SU-DHL-6 (cell line): ENCODE results near the gene MYH7B.

Source experiments
- H2AFZ ChIP-seq: fragments of 200-600 bp; sonication (generic); 2 replicates; pipeline ENCODE4 v1.6.1; 2014; ENCODE audit warnings: low read depth, mild to moderate bottlenecking, moderate library complexity, mixed read lengths, antibody characterized with exemption, low read length; ENCODE audit not compliant: severe bottlenecking
- H3F3A ChIP-seq: fragments of 200-600 bp; shearing (Covaris generic); 2 replicates; pipeline ENCODE4 v1.6.0; 2016; ENCODE audit warnings: antibody characterized with exemption, mild to moderate bottlenecking; ENCODE audit not compliant: insufficient read depth
- H3K27ac ChIP-seq: fragments of 200-600 bp; sonication (generic); 2 replicates; pipeline ENCODE4 v1.5.1; 2016; ENCODE audit warnings: low read depth, mild to moderate bottlenecking, low read length, moderate library complexity, mixed read lengths
- H3K27me3 ChIP-seq: fragments of 200-600 bp; sonication (generic), shearing (Covaris generic); 2 replicates; pipeline ENCODE4 v1.6.0; 2014; ENCODE audit warnings: mild to moderate bottlenecking, low read length
- H3K36me3 ChIP-seq: fragments of 200-600 bp; sonication (generic); 2 replicates; pipeline ENCODE4 v1.6.1; 2014; ENCODE audit warnings: mild to moderate bottlenecking, low read length, mixed read lengths
- H3K4me2 ChIP-seq: fragments of 300-600, 200-600 bp; shearing (Covaris generic), sonication (generic); 2 replicates; pipeline ENCODE4 v1.6.0; 2014; ENCODE audit warnings: low read length, low read depth, mild to moderate bottlenecking; ENCODE audit not compliant: poor library complexity, severe bottlenecking
- H3K4me3 ChIP-seq: fragments of 200-600 bp; sonication (generic); 2 replicates; pipeline ENCODE4 v1.5.1; 2014; ENCODE audit warnings: antibody characterized with exemption, low read length, mild to moderate bottlenecking, mixed read lengths; ENCODE audit not compliant: insufficient read depth, poor library complexity, severe bottlenecking
- H3K79me2 ChIP-seq: fragments of 200-600 bp; sonication (generic); 2 replicates; pipeline ENCODE4 v1.6.1; 2014; ENCODE audit warnings: mild to moderate bottlenecking, low read length, moderate library complexity; ENCODE audit not compliant: insufficient read depth
- H3K9ac ChIP-seq: fragments of 200-600 bp; sonication (generic); 2 replicates; pipeline ENCODE4 v1.7.0; 2014; ENCODE audit warnings: mild to moderate bottlenecking, low read length
- H3K9me2 ChIP-seq: fragments of 200-600 bp; sonication (generic); replicated peaks from 2 replicates; pipeline ENCODE4 v1.6.1; 2014; ENCODE audit warnings: low read length; ENCODE audit not compliant: insufficient read depth
- H3K9me3 ChIP-seq: fragments of 200-600 bp; sonication (generic); 2 replicates; pipeline ENCODE4 v1.6.1; 2014; ENCODE audit warnings: low read length, mixed read lengths; ENCODE audit not compliant: insufficient read depth
- H4K20me1 ChIP-seq: fragments of 200-600 bp; sonication (generic); 2 replicates; pipeline ENCODE4 v1.6.1; 2014; ENCODE audit warnings: low read depth, mild to moderate bottlenecking, antibody characterized with exemption, low read length, moderate library complexity, mixed read lengths
- CTCF ChIP-seq: fragments of 200-600 bp; sonication (generic); IDR thresholded peaks from one replicate; pipeline ENCODE4 v1.5.1; 2017; ENCODE audit warnings: antibody characterized with exemption, mild to moderate bottlenecking, low read length, moderate library complexity; ENCODE audit not compliant: insufficient read depth, poor library complexity, severe bottlenecking
- EZH2phosphoT487 ChIP-seq: fragments of 200-600 bp; sonication (generic), shearing (Covaris generic); conservative IDR thresholded peaks from 2 replicates; pipeline ENCODE4 v1.6.1; 2018; ENCODE audit warnings: mild to moderate bottlenecking, antibody characterized with exemption, low read length, moderate library complexity, mixed read lengths

The MYH7B gene

GRCh38 chr20:34988191-34988540 lies 32.5 kb downstream of the MYH7B start:
- no peak overlapping the region for H3K27ac ChIP-seq
- H3K79me2 ChIP-seq, result no peaks in the 10 kb centered on the region
- no peak overlapping the region for H3K4me2 ChIP-seq
- H3K27me3 ChIP-seq, result no peaks in the 10 kb centered on the region
- no peaks in the 10 kb centered on the region for H4K20me1 ChIP-seq
- no peaks in the 10 kb centered on the region for H3K9me2 ChIP-seq
- H3K36me3 ChIP-seq, result no peaks in the 10 kb centered on the region
- H3F3A ChIP-seq, result no peaks in the 10 kb centered on the region
- H3K9ac ChIP-seq, result no peak overlapping the region
- no peak overlapping the region for H3K4me3 ChIP-seq
- H3K9me3 ChIP-seq, result no peaks in the 10 kb centered on the region
- TF ChIP-seq CTCF (no peak), EZH2phosphoT487 (no peak)
- H2AFZ ChIP-seq, result no peak overlapping the region

- Histone ChIP-seq H4K20me1 (no peaks in the 10 kb centered on the region), H3K36me3 (no peaks in the 10 kb centered on the region), H3K27ac (no peak overlapping the region), H3K27me3 (no peaks in the 10 kb centered on the region), H2AFZ (no peak overlapping the region), H3K79me2 (no peaks in the 10 kb centered on the region), H3K9me3 (no peaks in the 10 kb centered on the region), H3K9ac (no peak overlapping the region), H3F3A (no peaks in the 10 kb centered on the region), H3K4me3 (no peak overlapping the region), H3K4me2 (no peak overlapping the region), H3K9me2 (no peaks in the 10 kb centered on the region)
- TF ChIP-seq CTCF (no peak), EZH2phosphoT487 (no peak)
Observed at GRCh38 chr20:34989118-34989517, 33.5 kb downstream of the MYH7B start.

GRCh38 chr20:34989670-34990069 lies 34.0 kb downstream of the MYH7B start:
- no peak overlapping the region for H2AFZ ChIP-seq
- no peaks in the 10 kb centered on the region for H4K20me1 ChIP-seq
- H3K4me3 ChIP-seq, result no peak overlapping the region
- H3K27ac ChIP-seq, result no peak overlapping the region
- H3K36me3 ChIP-seq, result no peaks in the 10 kb centered on the region
- H3K4me2 ChIP-seq, result no peak overlapping the region
- H3K79me2 ChIP-seq, result no peaks in the 10 kb centered on the region
- H3K27me3 ChIP-seq, result no peaks in the 10 kb centered on the region
- H3K9me3 ChIP-seq, result no peaks in the 10 kb centered on the region
- H3K9ac ChIP-seq, result no peak overlapping the region
- no peaks in the 10 kb centered on the region for H3K9me2 ChIP-seq
- H3F3A ChIP-seq, result no peaks in the 10 kb centered on the region
- TF ChIP-seq EZH2phosphoT487 (no peak), CTCF (no peak)

DNA sequence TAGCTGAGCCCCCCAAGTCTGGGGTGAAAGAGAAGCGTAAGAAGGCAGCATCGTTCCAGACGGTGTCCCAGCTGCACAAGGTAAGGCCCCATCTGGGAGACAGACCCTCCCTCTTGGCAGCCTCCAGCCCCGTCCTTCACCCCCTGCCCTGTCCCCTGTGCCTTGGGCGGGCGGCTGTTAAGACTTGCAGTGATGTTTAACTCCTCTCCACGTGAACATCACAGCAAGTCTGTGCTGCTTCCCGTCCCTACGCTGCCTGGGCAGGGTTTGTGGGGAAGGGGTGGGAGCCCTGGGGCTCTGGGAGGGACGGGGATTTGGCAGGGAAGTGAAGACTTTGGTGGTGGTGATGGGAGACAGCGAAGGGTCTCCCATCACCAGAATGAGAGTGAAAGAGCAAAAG lies 34.6 kb downstream of the MYH7B start:
- no peaks in the 10 kb centered on the region for H4K20me1 ChIP-seq
- H3K9ac ChIP-seq, result no peak overlapping the region
- no peaks in the 10 kb centered on the region for H3K36me3 ChIP-seq
- no peaks in the 10 kb centered on the region for H3K79me2 ChIP-seq
- H3K4me3 ChIP-seq, result no peak overlapping the region
- H3K27me3 ChIP-seq, result no peaks in the 10 kb centered on the region
- no peak overlapping the region for H2AFZ ChIP-seq
- H3K9me3 ChIP-seq, result no peaks in the 10 kb centered on the region
- H3F3A ChIP-seq, result no peaks in the 10 kb centered on the region
- no peak overlapping the region for H3K4me2 ChIP-seq
- TF ChIP-seq CTCF (no peak), EZH2phosphoT487 (no peak)
- H3K27ac ChIP-seq, result no peak overlapping the region
- no peaks in the 10 kb centered on the region for H3K9me2 ChIP-seq
